ENCODE data around the gene HOXC12.

Gene HOXC12

GRCh38 chr12:54007538-54008259 lies 53.0 kb downstream of the HOXC12 start:
- no peak for DNase-seq (ENCODE audit: low spot score)

GRCh38 chr12:54008260-54008552 lies 53.5 kb downstream of the HOXC12 start:
- no peak for DNase-seq (ENCODE audit: low spot score)
